Calu3 (cell line): ENCODE measurements around the gene MPP7. TPM values are rescaled to one million over a fixed set of nuclear protein-coding genes. Genes with fewer than 3 reads are reported as not detected.

ENCODE experiments used
- BruUV-seq: library from RNA; stranded (reverse); fragments of 400-500 nt; replicated peaks from 2 replicates; lab custom pipeline; 2021; lab: Mats Ljungman, UMichigan
- CTCF ChIA-PET: fragments of 300-600 bp; sonication (Branson Sonifier 250); formaldehyde crosslinking; loops from one replicate; lab custom pipeline; 2022; ENCODE audit warnings: antibody characterized with exemption; lab: Charles Lee
- DNase-seq: peaks from one replicate; pipeline ENCODE4 v3.0.0; 2022
- H3K27ac Mint-ChIP-seq: one replicate; pipeline ENCODE4 v1.8.0; 2022; ENCODE audit warnings: mixed read lengths; ENCODE audit not compliant: unreplicated experiment
- H3K27me3 Mint-ChIP-seq: one replicate; pipeline ENCODE4 v1.8.0; 2022; ENCODE audit warnings: mixed read lengths; ENCODE audit not compliant: unreplicated experiment
- H3K36me3 Mint-ChIP-seq: one replicate; pipeline ENCODE4 v1.8.0; 2022; ENCODE audit warnings: mild to moderate bottlenecking, moderate library complexity, mixed read lengths; ENCODE audit not compliant: insufficient read depth, unreplicated experiment
- H3K4me1 Mint-ChIP-seq: one replicate; pipeline ENCODE4 v1.8.0; 2022; ENCODE audit warnings: mild to moderate bottlenecking, low read depth, mixed read lengths; ENCODE audit not compliant: unreplicated experiment
- H3K4me3 Mint-ChIP-seq: one replicate; pipeline ENCODE4 v1.8.0; 2022; ENCODE audit warnings: mild to moderate bottlenecking, low read depth, moderate library complexity, mixed read lengths; ENCODE audit not compliant: unreplicated experiment
- H3K9me3 Mint-ChIP-seq: one replicate; pipeline ENCODE4 v1.8.0; 2022; ENCODE audit warnings: low read depth, mixed read lengths; ENCODE audit not compliant: unreplicated experiment
- intact Hi-C: fragments of 100-400 bp; cut with micrococcal nuclease; formaldehyde crosslinking; loops from one replicate; pipeline ENCODE4 v1.10.0; 2022; ENCODE audit not compliant: unreplicated experiment
- total RNA-seq: library from RNA; stranded (reverse); gene quantifications from 2 replicates; pipeline ENCODE4 v1.2.3, GENCODE V29; 2022
- TF ChIP-seq, protein P1 (sequence below): fragments of 200-600 bp; IDR thresholded peaks from one replicate; pipeline ENCODE4 v1.8.0; 2022; ENCODE audit warnings: antibody characterized with exemption; ENCODE audit not compliant: unreplicated experiment

MPP7 gene
- total RNA-seq, 1 experiment from 2014 or later, result 4.6 TPM

DNA sequence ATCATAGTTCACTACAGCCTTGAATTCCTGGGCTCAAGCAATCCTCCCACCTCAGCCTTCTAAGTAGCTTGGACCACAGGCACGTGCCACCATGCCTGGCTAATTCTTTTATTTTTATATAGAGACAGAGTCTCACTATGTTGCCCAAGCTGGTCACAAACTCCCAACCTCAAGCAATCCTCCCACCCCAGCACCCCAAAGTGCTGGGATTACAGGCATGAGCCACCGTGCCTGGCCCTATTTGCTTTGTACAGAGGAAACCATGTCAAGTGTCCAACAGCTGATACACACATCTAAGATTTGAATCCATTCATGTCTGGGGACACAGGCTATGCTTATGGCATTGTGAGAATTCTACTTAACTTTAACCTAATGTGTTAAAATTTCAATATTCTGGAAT is 29.9 kb upstream of the MPP7 start:
- intact Hi-C loops, result no loop called here
- CTCF ChIA-PET, result no interaction called here
- no peak overlapping the region for H3K27ac Mint-ChIP-seq
- H3K36me3 Mint-ChIP-seq, result no peaks in the 10 kb centered on the region
- DNase-seq, result no peak
- H3K9me3 Mint-ChIP-seq, result no peaks in the 10 kb centered on the region
- BruUV-seq, result no TSS peak
- no peaks in the 10 kb centered on the region for H3K4me1 Mint-ChIP-seq
- TF ChIP-seq, protein P1, sequence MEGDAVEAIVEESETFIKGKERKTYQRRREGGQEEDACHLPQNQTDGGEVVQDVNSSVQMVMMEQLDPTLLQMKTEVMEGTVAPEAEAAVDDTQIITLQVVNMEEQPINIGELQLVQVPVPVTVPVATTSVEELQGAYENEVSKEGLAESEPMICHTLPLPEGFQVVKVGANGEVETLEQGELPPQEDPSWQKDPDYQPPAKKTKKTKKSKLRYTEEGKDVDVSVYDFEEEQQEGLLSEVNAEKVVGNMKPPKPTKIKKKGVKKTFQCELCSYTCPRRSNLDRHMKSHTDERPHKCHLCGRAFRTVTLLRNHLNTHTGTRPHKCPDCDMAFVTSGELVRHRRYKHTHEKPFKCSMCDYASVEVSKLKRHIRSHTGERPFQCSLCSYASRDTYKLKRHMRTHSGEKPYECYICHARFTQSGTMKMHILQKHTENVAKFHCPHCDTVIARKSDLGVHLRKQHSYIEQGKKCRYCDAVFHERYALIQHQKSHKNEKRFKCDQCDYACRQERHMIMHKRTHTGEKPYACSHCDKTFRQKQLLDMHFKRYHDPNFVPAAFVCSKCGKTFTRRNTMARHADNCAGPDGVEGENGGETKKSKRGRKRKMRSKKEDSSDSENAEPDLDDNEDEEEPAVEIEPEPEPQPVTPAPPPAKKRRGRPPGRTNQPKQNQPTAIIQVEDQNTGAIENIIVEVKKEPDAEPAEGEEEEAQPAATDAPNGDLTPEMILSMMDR, result no peak
- H3K4me3 Mint-ChIP-seq, result no peak overlapping the region
- H3K27me3 Mint-ChIP-seq, result no peaks in the 10 kb centered on the region

DNA sequence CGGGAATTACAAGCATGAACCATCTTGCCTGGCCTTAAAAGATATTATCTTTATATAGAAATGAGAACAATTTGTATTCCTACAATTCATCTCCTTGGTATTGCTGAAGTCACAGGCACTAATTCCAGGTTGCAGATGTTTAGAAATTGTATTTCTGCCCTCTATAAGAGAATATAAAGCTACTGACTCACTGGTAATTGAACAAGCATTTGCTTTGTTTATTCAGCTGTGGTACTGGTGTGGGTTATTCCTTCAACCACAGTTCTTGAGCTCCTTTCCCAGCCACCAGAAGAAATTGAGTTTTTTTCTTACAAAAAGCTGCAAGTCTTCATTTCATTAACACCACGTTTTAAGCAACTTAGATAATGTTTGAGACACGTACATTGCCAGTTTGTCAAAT is 29.0 kb upstream of the MPP7 start:
- CTCF ChIA-PET, result no interaction called here
- no TSS peak for BruUV-seq
- H3K36me3 Mint-ChIP-seq, result no peaks in the 10 kb centered on the region

GRCh38 chr10:28331066-28331465 is 28.2 kb upstream of the MPP7 start:
- Mint-ChIP-seq H3K27me3 (no peaks in the 10 kb centered on the region), H3K9me3 (no peaks in the 10 kb centered on the region), H3K27ac (no peak overlapping the region), H3K4me1 (no peaks in the 10 kb centered on the region), H3K4me3 (no peak overlapping the region), H3K36me3 (no peaks in the 10 kb centered on the region)
- BruUV-seq, result no TSS peak
- TF ChIP-seq, protein P1, result no peak
- intact Hi-C loops, result no loop called here
- no peak for DNase-seq
- CTCF ChIA-PET, result interaction anchor here (0.6 kb wide), 1 partner anchor 45 kb away, joined by 3 read pairs; no protein-coding TSS in a partner anchor

More for the DNA sequence above, 29.0 kb upstream of the MPP7 start:
- Mint-ChIP-seq H3K27ac (no peak overlapping the region), H3K27me3 (no peaks in the 10 kb centered on the region), H3K9me3 (no peaks in the 10 kb centered on the region), H3K4me3 (no peak overlapping the region), H3K4me1 (no peaks in the 10 kb centered on the region)
- TF ChIP-seq, protein P1, result no peak
- no peak for DNase-seq
- intact Hi-C loops, result no loop called here

DNA sequence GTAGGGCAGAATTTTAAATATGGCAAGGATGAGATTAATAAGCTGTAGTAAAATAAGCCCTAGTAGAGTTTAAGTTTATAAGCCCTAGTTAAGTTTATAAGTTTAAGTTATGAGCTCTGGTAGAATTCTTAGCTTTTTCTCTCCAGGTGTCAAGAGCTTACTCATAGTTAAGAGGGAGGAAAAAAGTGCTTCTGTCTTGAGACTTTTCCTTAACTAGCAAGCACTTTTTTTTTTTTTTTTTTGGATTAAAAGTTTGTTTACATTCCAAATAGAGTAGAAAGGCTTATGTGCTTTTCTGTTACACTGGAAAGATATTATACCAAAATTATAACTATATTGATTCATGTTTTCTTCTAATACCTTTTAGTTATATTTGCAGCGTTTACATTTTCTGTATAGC is 25.5 kb upstream of the MPP7 start:
- H3K27ac Mint-ChIP-seq, result no peak overlapping the region
- BruUV-seq, result no TSS peak
- no peak for DNase-seq
- no peak overlapping the region for H3K4me3 Mint-ChIP-seq
- CTCF ChIA-PET, result no interaction called here
- no peaks in the 10 kb centered on the region for H3K4me1 Mint-ChIP-seq
- no peaks in the 10 kb centered on the region for H3K36me3 Mint-ChIP-seq
- intact Hi-C loops, result no loop called here
- H3K9me3 Mint-ChIP-seq, result no peaks in the 10 kb centered on the region
- TF ChIP-seq, protein P1, result no peak
- H3K27me3 Mint-ChIP-seq, result no peaks in the 10 kb centered on the region
